ENCODE data around the gene ANKMY2. TPM values are rescaled to one million over a fixed set of nuclear protein-coding genes. Genes with fewer than 3 reads are reported as not detected.
A peak's percentile ranks its signal among the peaks of the same experiment; 100 is the strongest.

The ANKMY2 gene
- total RNA-seq, 1 donor from 2014 or later: 6.9 TPM

GRCh38 chr7:16636555-16637101 lies 8.9 kb downstream of the ANKMY2 start:
- Mint-ChIP-seq H3K4me1 (ENCODE audit: low read depth) (peaks cover 5% of the 10 kb centered on the region), H3K27me3 (ENCODE audit: insufficient read depth) (no peaks in the 10 kb centered on the region), H3K36me3 (ENCODE audit: low read depth) (peaks cover 8% of the 10 kb centered on the region), H3K9me3 (no peaks in the 10 kb centered on the region), H3K27ac (no peak overlapping the region), H3K4me3 (no peak overlapping the region)
- intact Hi-C loops (cut with micrococcal nuclease): no loop called here
- no peak for DNase-seq (ENCODE audit: low spot score)

GRCh38 chr7:16634271-16634738 lies 11.2 kb downstream of the ANKMY2 start:
- Mint-ChIP-seq H3K36me3 (ENCODE audit: low read depth) (peaks cover 8% of the 10 kb centered on the region), H3K27ac (no peak overlapping the region), H3K27me3 (ENCODE audit: insufficient read depth) (no peaks in the 10 kb centered on the region), H3K9me3 (no peaks in the 10 kb centered on the region), H3K4me1 (ENCODE audit: low read depth) (peaks cover 5% of the 10 kb centered on the region), H3K4me3 (no peak overlapping the region)
- no peak for DNase-seq (ENCODE audit: low spot score)
- intact Hi-C loops (cut with micrococcal nuclease): no loop called here

- H3K4me1 Mint-ChIP-seq (ENCODE audit: low read depth): no peaks in the 10 kb centered on the region
- no peaks in the 10 kb centered on the region for H3K27me3 Mint-ChIP-seq (ENCODE audit: insufficient read depth)
These were observed 14.9 kb downstream of the ANKMY2 start for GRCh38 chr7:16630654-16631053.

GRCh38 chr7:16627236-16627635 lies 18.3 kb downstream of the ANKMY2 start:
- Mint-ChIP-seq H3K27me3 (ENCODE audit: insufficient read depth) (no peaks in the 10 kb centered on the region), H3K4me1 (ENCODE audit: low read depth) (no peaks in the 10 kb centered on the region)
- intact Hi-C loops (cut with micrococcal nuclease): loop anchor here (10.0 kb wide), 1 partner anchor 508 kb away; no protein-coding TSS in a partner anchor

More at GRCh38 chr7:16630654-16631053, 14.9 kb downstream of the ANKMY2 start:
- intact Hi-C loops (cut with micrococcal nuclease): no loop called here
- Mint-ChIP-seq H3K27ac (no peak overlapping the region), H3K9me3 (no peaks in the 10 kb centered on the region), H3K4me3 (no peak overlapping the region), H3K36me3 (ENCODE audit: low read depth) (peaks cover 8% of the 10 kb centered on the region)
- no peak for DNase-seq (ENCODE audit: low spot score)

GRCh38 chr7:16626388-16626787 lies 19.2 kb downstream of the ANKMY2 start:
- Mint-ChIP-seq H3K4me3 (no peak overlapping the region), H3K27ac (no peak overlapping the region), H3K4me1 (ENCODE audit: low read depth) (no peaks in the 10 kb centered on the region)

More at GRCh38 chr7:16627236-16627635, 18.3 kb downstream of the ANKMY2 start:
- H3K27ac Mint-ChIP-seq: no peak overlapping the region
- no peaks in the 10 kb centered on the region for H3K9me3 Mint-ChIP-seq
- no peak overlapping the region for H3K4me3 Mint-ChIP-seq
- DNase-seq (ENCODE audit: low spot score): no peak
- H3K36me3 Mint-ChIP-seq (ENCODE audit: low read depth): peaks cover 3% of the 10 kb centered on the region

GRCh38 chr7:16619979-16620408 lies 25.6 kb downstream of the ANKMY2 start:
- Mint-ChIP-seq H3K9me3 (no peaks in the 10 kb centered on the region), H3K27ac (peak overlapping the region; percentile 72), H3K4me1 (ENCODE audit: low read depth) (peaks cover 18% of the 10 kb centered on the region), H3K4me3 (peak overlapping the region; percentile 44), H3K36me3 (ENCODE audit: low read depth) (peaks cover 12% of the 10 kb centered on the region), H3K27me3 (ENCODE audit: insufficient read depth) (no peaks in the 10 kb centered on the region)
- no peak for DNase-seq (ENCODE audit: low spot score)
- intact Hi-C loops (cut with micrococcal nuclease): loop anchor here (1.0 to 10.0 kb wide), 4 partner anchors 25 to 515 kb away; partner anchors contain the start of gene ANKMY2

More at GRCh38 chr7:16626388-16626787, 19.2 kb downstream of the ANKMY2 start:
- DNase-seq (ENCODE audit: low spot score): no peak
- Mint-ChIP-seq H3K36me3 (ENCODE audit: low read depth) (peaks cover 3% of the 10 kb centered on the region), H3K27me3 (ENCODE audit: insufficient read depth) (no peaks in the 10 kb centered on the region), H3K9me3 (no peaks in the 10 kb centered on the region)
- intact Hi-C loops (cut with micrococcal nuclease): loop anchor here (10.0 kb wide), 1 partner anchor 508 kb away; no protein-coding TSS in a partner anchor

GRCh38 chr7:16616542-16616941 lies 29.0 kb downstream of the ANKMY2 start:
- Mint-ChIP-seq H3K4me3 (no peak overlapping the region), H3K9me3 (no peaks in the 10 kb centered on the region), H3K4me1 (ENCODE audit: low read depth) (peaks cover 18% of the 10 kb centered on the region), H3K27me3 (ENCODE audit: insufficient read depth) (no peaks in the 10 kb centered on the region), H3K36me3 (ENCODE audit: low read depth) (peaks cover 14% of the 10 kb centered on the region), H3K27ac (no peak overlapping the region)
- intact Hi-C loops (cut with micrococcal nuclease): loop anchor here (5.0 kb wide), 1 partner anchor 96 kb away; no protein-coding TSS in a partner anchor
- DNase-seq (ENCODE audit: low spot score): no peak

GRCh38 chr7:16616122-16616521 lies 29.4 kb downstream of the ANKMY2 start:
- Mint-ChIP-seq H3K4me3 (no peak overlapping the region), H3K36me3 (ENCODE audit: low read depth) (peaks cover 14% of the 10 kb centered on the region), H3K27ac (no peak overlapping the region), H3K4me1 (ENCODE audit: low read depth) (peaks cover 18% of the 10 kb centered on the region), H3K27me3 (ENCODE audit: insufficient read depth) (no peaks in the 10 kb centered on the region), H3K9me3 (no peaks in the 10 kb centered on the region)
- no peak for DNase-seq (ENCODE audit: low spot score)
- intact Hi-C loops (cut with micrococcal nuclease): loop anchor here (5.0 kb wide), 1 partner anchor 96 kb away; no protein-coding TSS in a partner anchor

GRCh38 chr7:16615228-16615627 lies 30.3 kb downstream of the ANKMY2 start:
- no peaks in the 10 kb centered on the region for H3K9me3 Mint-ChIP-seq
- no peaks in the 10 kb centered on the region for H3K27me3 Mint-ChIP-seq (ENCODE audit: insufficient read depth)
- intact Hi-C loops (cut with micrococcal nuclease): loop anchor here (5.0 kb wide), 1 partner anchor 97 kb away; no protein-coding TSS in a partner anchor
- no peak for DNase-seq (ENCODE audit: low spot score)
- H3K27ac Mint-ChIP-seq: no peak overlapping the region
- peaks cover 19% of the 10 kb centered on the region for H3K4me1 Mint-ChIP-seq (ENCODE audit: low read depth)
- peaks cover 17% of the 10 kb centered on the region for H3K36me3 Mint-ChIP-seq (ENCODE audit: low read depth)
- no peak overlapping the region for H3K4me3 Mint-ChIP-seq

- Mint-ChIP-seq H3K27me3 (ENCODE audit: insufficient read depth) (no peaks in the 10 kb centered on the region), H3K4me1 (ENCODE audit: low read depth) (peaks cover 10% of the 10 kb centered on the region), H3K36me3 (ENCODE audit: low read depth) (peaks cover 23% of the 10 kb centered on the region), H3K9me3 (no peaks in the 10 kb centered on the region), H3K4me3 (no peak overlapping the region), H3K27ac (no peak overlapping the region)
- no peak for DNase-seq (ENCODE audit: low spot score)
- intact Hi-C loops (cut with micrococcal nuclease): no loop called here
These were observed 33.8 kb downstream of the ANKMY2 start for GRCh38 chr7:16611711-16612110.

- Mint-ChIP-seq H3K9me3 (no peaks in the 10 kb centered on the region), H3K4me3 (no peak overlapping the region), H3K36me3 (ENCODE audit: low read depth) (peaks cover 23% of the 10 kb centered on the region), H3K27me3 (ENCODE audit: insufficient read depth) (no peaks in the 10 kb centered on the region), H3K27ac (no peak overlapping the region), H3K4me1 (ENCODE audit: low read depth) (peaks cover 10% of the 10 kb centered on the region)
- intact Hi-C loops (cut with micrococcal nuclease): loop anchor here (10.0 kb wide), 1 partner anchor 45 kb away; no protein-coding TSS in a partner anchor
- no peak for DNase-seq (ENCODE audit: low spot score)
These were observed 35.6 kb downstream of the ANKMY2 start for GRCh38 chr7:16609842-16610450.

GRCh38 chr7:16606704-16607103 lies 38.9 kb downstream of the ANKMY2 start:
- intact Hi-C loops (cut with micrococcal nuclease): loop anchor here (10.0 kb wide), 1 partner anchor 48 kb away; no protein-coding TSS in a partner anchor

GRCh38 chr7:16604054-16604453 lies 41.5 kb downstream of the ANKMY2 start:
- intact Hi-C loops (cut with micrococcal nuclease): loop anchor here (1.0 to 10.0 kb wide), 2 partner anchors 51 to 314 kb away; no protein-coding TSS in a partner anchor
- H3K9me3 Mint-ChIP-seq: no peaks in the 10 kb centered on the region
- peaks cover 16% of the 10 kb centered on the region for H3K36me3 Mint-ChIP-seq (ENCODE audit: low read depth)
- H3K27me3 Mint-ChIP-seq (ENCODE audit: insufficient read depth): no peaks in the 10 kb centered on the region
- H3K27ac Mint-ChIP-seq: no peak overlapping the region
- no peak overlapping the region for H3K4me3 Mint-ChIP-seq
- DNase-seq (ENCODE audit: low spot score): no peak
- no peaks in the 10 kb centered on the region for H3K4me1 Mint-ChIP-seq (ENCODE audit: low read depth)

More at GRCh38 chr7:16606704-16607103, 38.9 kb downstream of the ANKMY2 start:
- Mint-ChIP-seq H3K4me3 (no peak overlapping the region), H3K27ac (no peak overlapping the region), H3K27me3 (ENCODE audit: insufficient read depth) (no peaks in the 10 kb centered on the region), H3K36me3 (ENCODE audit: low read depth) (peaks cover 25% of the 10 kb centered on the region), H3K4me1 (ENCODE audit: low read depth) (peaks cover 10% of the 10 kb centered on the region), H3K9me3 (no peaks in the 10 kb centered on the region)
- DNase-seq (ENCODE audit: low spot score): no peak

Data from activated T-helper 1 cell treated with anti-CD3 and anti-CD28 coated beads, Interleukin-12 subunit alpha, Interleukin-12 subunit beta, Interleukin-2, Interleukin-4 antibody, amounts not matched to agents 30 ng/mL and 10 ng/mL and 1 ng/mL, durations not matched to agents 14 hours and 24 hours and 36 hours (primary cell).